Smooth muscle cell (in vitro differentiated cells): Measurements from ENCODE around the gene SEMG2. TPM values are rescaled to one million over a fixed set of nuclear protein-coding genes. Genes with fewer than 3 reads are reported as not detected.

Experiments
- DNase-seq: peaks from one replicate; lab custom pipeline; 2025; ENCODE audit not compliant: unreplicated experiment; lab: John Stamatoyannopoulos, UW
- H2AFZ ChIP-seq: fragments of 200-600 bp; sonication (generic); 2 replicates; pipeline ENCODE4 v1.6.0; 2016; ENCODE audit warnings: antibody characterized with exemption, low read depth, mild to moderate bottlenecking
- H3F3A ChIP-seq: fragments of 200-600 bp; sonication (generic); 2 replicates; pipeline ENCODE4 v1.6.0; 2017; ENCODE audit warnings: antibody characterized with exemption, low read depth
- H3K27ac ChIP-seq: fragments of 200-600 bp; sonication (generic); 2 replicates; pipeline ENCODE4 v1.5.1; 2016; ENCODE audit warnings: low read depth, mild to moderate bottlenecking
- H3K27me3 ChIP-seq: fragments of 200-600 bp; sonication (generic); 2 replicates; pipeline ENCODE4 v1.6.1; 2016; ENCODE audit warnings: low read depth, mild to moderate bottlenecking
- H3K36me3 ChIP-seq: fragments of 200-600 bp; sonication (generic); 2 replicates; pipeline ENCODE4 v1.5.1; 2016; ENCODE audit warnings: low read depth
- H3K4me1 ChIP-seq: fragments of 200-600 bp; sonication (generic); 2 replicates; pipeline ENCODE4 v1.5.1; 2016; ENCODE audit warnings: low read depth
- H3K4me2 ChIP-seq: fragments of 200-600 bp; sonication (generic); 2 replicates; pipeline ENCODE4 v1.6.0; 2016; ENCODE audit warnings: mild to moderate bottlenecking
- H3K4me3 ChIP-seq: fragments of 200-600 bp; sonication (generic); 2 replicates; pipeline ENCODE4 v1.5.1; 2016; ENCODE audit warnings: mild to moderate bottlenecking
- H3K79me2 ChIP-seq: fragments of 200-600 bp; sonication (generic); 2 replicates; pipeline ENCODE4 v1.6.0; 2016; ENCODE audit warnings: low read depth, mild to moderate bottlenecking
- H3K9ac ChIP-seq: fragments of 200-600 bp; sonication (generic); 2 replicates; pipeline ENCODE4 v1.6.0; 2016; ENCODE audit warnings: low read depth
- H3K9me3 ChIP-seq: fragments of 200-600 bp; sonication (generic); replicated peaks from 2 replicates; pipeline ENCODE4 v1.5.1; 2016; ENCODE audit warnings: low read depth
- H4K20me1 ChIP-seq: fragments of 200-600 bp; sonication (generic); 2 replicates; pipeline ENCODE4 v1.6.0; 2016; ENCODE audit warnings: low read depth
- WGBS: methylation state at CpG from one replicate; pipeline ENCODE4 v1.1.7; 2016; ENCODE audit warnings: low lambda C conversion rate; 5-methylcytosine and 5-hydroxymethylcytosine counted together
- polyA plus RNA-seq: library from polyadenylated mRNA; unstranded; fragments of >200 nt; fragmentation: Nextera tagmentation; extraction: Ambion mirVana; gene quantifications from 2 replicates; pipeline ENCODE4 v1.2.1, GENCODE V29; 2016
- total RNA-seq: library from RNA; depleted of rRNA; stranded (reverse); fragments of >200 nt; gene quantifications from 2 replicates; pipeline ENCODE4 v1.2.3, GENCODE V29; 2014
- TF ChIP-seq, protein P1 (sequence below): fragments of 200-600 bp; sonication (generic); IDR thresholded peaks from 2 replicates; pipeline ENCODE4 v1.5.1; 2017; ENCODE audit warnings: borderline replicate concordance, mild to moderate bottlenecking, antibody characterized with exemption; ENCODE audit not compliant: insufficient read depth, poor library complexity, severe bottlenecking

SEMG2 gene
- total RNA-seq (not detected in 2 replicates), polyA plus RNA-seq (not detected in 2 replicates)

DNA sequence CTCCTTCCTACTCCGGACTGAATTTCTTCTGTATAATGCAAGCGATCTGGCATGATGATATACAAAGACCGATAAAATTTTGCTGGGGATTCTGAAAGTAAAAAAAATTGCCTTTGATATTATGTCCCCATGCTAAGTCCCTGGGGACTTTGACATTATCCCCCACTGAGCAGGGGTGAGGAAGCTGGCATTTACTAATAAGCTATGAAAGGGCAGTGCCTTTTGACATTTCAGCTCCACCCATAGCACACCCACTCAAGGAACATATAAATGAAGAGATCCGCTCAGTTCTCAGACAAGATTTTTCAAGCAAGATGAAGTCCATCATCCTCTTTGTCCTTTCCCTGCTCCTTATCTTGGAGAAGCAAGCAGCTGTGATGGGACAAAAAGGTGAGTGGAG is at the start of gene SEMG2:
TSS of gene SEMG2 (plus strand) at position 298 of the 400 bp plus-strand sequence. CDS start at position 315, 17 bp downstream.
- Histone ChIP-seq H3K27ac (no peak within 1 kb of the TSS), H3K79me2 (no peaks in the 10 kb centered on the region), H3K4me3 (no peak within 1 kb of the TSS), H2AFZ (no peak within 1 kb of the TSS), H3K4me1 (no peaks in the 10 kb centered on the region), H4K20me1 (no peaks in the 10 kb centered on the region), H3K9me3 (no peaks in the 10 kb centered on the region), H3K27me3 (peaks cover 50% of the 10 kb centered on the region), H3K4me2 (no peak within 1 kb of the TSS), H3K9ac (no peak within 1 kb of the TSS), H3K36me3 (no peaks in the 10 kb centered on the region), H3F3A (no peaks in the 10 kb centered on the region)
- TF ChIP-seq, protein P1, sequence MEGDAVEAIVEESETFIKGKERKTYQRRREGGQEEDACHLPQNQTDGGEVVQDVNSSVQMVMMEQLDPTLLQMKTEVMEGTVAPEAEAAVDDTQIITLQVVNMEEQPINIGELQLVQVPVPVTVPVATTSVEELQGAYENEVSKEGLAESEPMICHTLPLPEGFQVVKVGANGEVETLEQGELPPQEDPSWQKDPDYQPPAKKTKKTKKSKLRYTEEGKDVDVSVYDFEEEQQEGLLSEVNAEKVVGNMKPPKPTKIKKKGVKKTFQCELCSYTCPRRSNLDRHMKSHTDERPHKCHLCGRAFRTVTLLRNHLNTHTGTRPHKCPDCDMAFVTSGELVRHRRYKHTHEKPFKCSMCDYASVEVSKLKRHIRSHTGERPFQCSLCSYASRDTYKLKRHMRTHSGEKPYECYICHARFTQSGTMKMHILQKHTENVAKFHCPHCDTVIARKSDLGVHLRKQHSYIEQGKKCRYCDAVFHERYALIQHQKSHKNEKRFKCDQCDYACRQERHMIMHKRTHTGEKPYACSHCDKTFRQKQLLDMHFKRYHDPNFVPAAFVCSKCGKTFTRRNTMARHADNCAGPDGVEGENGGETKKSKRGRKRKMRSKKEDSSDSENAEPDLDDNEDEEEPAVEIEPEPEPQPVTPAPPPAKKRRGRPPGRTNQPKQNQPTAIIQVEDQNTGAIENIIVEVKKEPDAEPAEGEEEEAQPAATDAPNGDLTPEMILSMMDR: no peak
- DNase-seq: no peak
- 89% methylated on average over 4 of the region's 4 CpGs for WGBS

GRCh38 chr20:45173522-45173921 is 47.7 kb upstream of the SEMG2 start:
- peaks cover 5% of the 10 kb centered on the region for H3K9me3 ChIP-seq
- H3K27ac ChIP-seq: no peak overlapping the region
- no peak overlapping the region for H2AFZ ChIP-seq
- no peaks in the 10 kb centered on the region for H3K36me3 ChIP-seq
- WGBS: 53% methylated on average over 1 of the region's 1 CpG
- H3K4me1 ChIP-seq: no peaks in the 10 kb centered on the region
- H3K4me3 ChIP-seq: no peak overlapping the region
- H3K27me3 ChIP-seq: peaks cover 6% of the 10 kb centered on the region
- no peaks in the 10 kb centered on the region for H3F3A ChIP-seq
- no peak overlapping the region for H3K9ac ChIP-seq
- TF ChIP-seq, protein P1: no peak
- DNase-seq: no peak
- H4K20me1 ChIP-seq: no peaks in the 10 kb centered on the region
- H3K79me2 ChIP-seq: no peaks in the 10 kb centered on the region
- H3K4me2 ChIP-seq: no peak overlapping the region

DNA sequence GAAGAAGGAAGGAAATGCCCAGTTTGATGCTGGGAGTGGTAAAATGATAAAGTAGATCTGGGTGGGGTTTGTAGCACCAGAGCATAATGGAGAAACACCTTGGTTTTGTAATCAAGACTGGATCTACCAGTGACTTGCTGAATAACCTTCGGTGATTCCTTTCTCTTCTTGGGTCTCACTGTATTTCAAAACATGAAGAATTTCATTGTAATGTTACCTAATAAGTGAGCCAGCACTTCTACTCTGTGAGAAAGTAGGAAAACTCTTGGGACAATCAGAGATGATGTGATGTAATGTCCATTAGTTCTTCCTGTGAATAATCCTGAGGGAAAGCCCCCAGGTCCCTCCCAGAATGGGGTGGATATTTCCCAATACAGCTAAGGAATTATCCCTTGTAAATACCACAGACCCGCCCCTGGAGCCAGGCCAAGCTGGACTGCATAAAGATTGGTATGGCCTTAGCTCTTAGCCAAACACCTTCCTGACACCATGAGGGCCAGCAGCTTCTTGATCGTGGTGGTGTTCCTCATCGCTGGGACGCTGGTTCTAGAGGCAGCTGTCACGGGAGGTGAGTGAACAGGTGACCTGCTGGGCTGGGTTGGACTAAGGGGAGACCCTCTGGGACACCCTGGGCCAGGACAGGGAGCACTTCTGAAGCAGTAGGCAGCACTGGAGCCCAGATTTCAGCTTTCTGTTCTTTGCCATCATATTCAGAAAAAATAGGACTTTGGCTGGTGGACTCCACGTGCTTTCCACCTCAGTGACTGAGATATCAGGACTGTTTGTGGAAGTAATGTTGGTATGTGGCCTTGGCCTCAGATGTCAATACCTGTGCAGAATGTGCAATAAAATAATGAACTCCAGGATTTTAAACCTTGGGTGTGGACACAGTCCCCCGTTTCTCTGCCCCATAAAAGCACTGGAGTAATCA is 46.5 kb upstream of the SEMG2 start, which contains the start of gene PI3:
TSS of gene PI3 (plus strand) at position 469 of the 931 bp plus-strand sequence. CDS start at position 490, 21 bp downstream.
- Histone ChIP-seq H3F3A (no peaks in the 10 kb centered on the region), H3K9ac (no peak within 1 kb of the TSS), H4K20me1 (no peaks in the 10 kb centered on the region), H3K27me3 (peaks cover 6% of the 10 kb centered on the region), H3K79me2 (no peaks in the 10 kb centered on the region), H3K4me3 (no peak within 1 kb of the TSS), H3K9me3 (peaks cover 4% of the 10 kb centered on the region), H3K4me1 (no peaks in the 10 kb centered on the region), H3K4me2 (no peak within 1 kb of the TSS), H2AFZ (no peak within 1 kb of the TSS), H3K36me3 (no peaks in the 10 kb centered on the region), H3K27ac (no peak within 1 kb of the TSS)
- 85% methylated on average over 8 of the region's 8 CpGs for WGBS
- TF ChIP-seq, protein P1: no peak
- no peak for DNase-seq
